H9 (cell line): ENCODE results near the gene C20orf144. TPM values are rescaled to one million over a fixed set of nuclear protein-coding genes. Genes with fewer than 3 reads are reported as not detected.

Experiments used
- DNase-seq: peaks from one replicate; pipeline ENCODE4 v3.0.0-alpha.2; 2017
- H2AFZ ChIP-seq: one replicate; pipeline ENCODE4 v1.6.1; 2013; ENCODE audit warnings: mild to moderate bottlenecking, low read length, control low read depth, moderate library complexity
- H2AK5ac ChIP-seq: 2 replicates; pipeline ENCODE4 v1.6.1; 2013; ENCODE audit warnings: low read length, control low read depth, mixed read lengths; ENCODE audit not compliant: insufficient read length
- H2BK120ac ChIP-seq: one replicate; pipeline ENCODE4 v1.6.1; 2013; ENCODE audit warnings: low read depth, mild to moderate bottlenecking, low read length, control low read depth, inconsistent platforms; ENCODE audit not compliant: poor library complexity, severe bottlenecking
- H2BK12ac ChIP-seq: 2 replicates; pipeline ENCODE4 v1.6.1; 2013; ENCODE audit warnings: low read length, control low read depth, mixed read lengths, low read depth; ENCODE audit not compliant: insufficient read length
- H2BK15ac ChIP-seq: 2 replicates; pipeline ENCODE4 v1.6.1; 2013; ENCODE audit warnings: low read depth, low read length, control low read depth
- H2BK20ac ChIP-seq: one replicate; pipeline ENCODE4 v1.6.1; 2013; ENCODE audit warnings: low read depth, mild to moderate bottlenecking, low read length, control low read depth, inconsistent platforms; ENCODE audit not compliant: poor library complexity, severe bottlenecking
- H2BK5ac ChIP-seq: 2 replicates; pipeline ENCODE4 v1.6.1; 2013; ENCODE audit warnings: low read length, control low read depth, mixed read lengths; ENCODE audit not compliant: insufficient read length
- H3K14ac ChIP-seq: 2 replicates; pipeline ENCODE4 v1.6.1; 2013; ENCODE audit warnings: low read length, control low read depth; ENCODE audit not compliant: insufficient read depth
- H3K18ac ChIP-seq: 2 replicates; pipeline ENCODE4 v1.6.1; 2013; ENCODE audit warnings: low read depth, mild to moderate bottlenecking, mixed read lengths, low read length, control low read depth; ENCODE audit not compliant: insufficient read length
- H3K23ac ChIP-seq: 2 replicates; pipeline ENCODE4 v1.6.1; 2013; ENCODE audit warnings: low read length, control low read depth, mixed read lengths, low read depth; ENCODE audit not compliant: insufficient read length
- H3K23me2 ChIP-seq: 2 replicates; pipeline ENCODE4 v1.6.1; 2013; ENCODE audit warnings: low read depth, mild to moderate bottlenecking, mixed read lengths, low read length, control low read depth; ENCODE audit not compliant: insufficient read length, poor library complexity, severe bottlenecking
- H3K27ac ChIP-seq: 2 replicates; pipeline ENCODE4 v1.5.1; 2013; ENCODE audit warnings: low read length, control low read depth, mixed read lengths, low read depth; ENCODE audit not compliant: insufficient read length
- H3K27me3 ChIP-seq: 2 replicates; pipeline ENCODE4 v1.6.1; 2013; ENCODE audit warnings: low read length, control low read depth, inconsistent platforms; ENCODE audit not compliant: insufficient read depth
- H3K4ac ChIP-seq: 2 replicates; pipeline ENCODE4 v1.6.1; 2013; ENCODE audit warnings: low read depth, mild to moderate bottlenecking, control low read depth, inconsistent platforms, low read length, moderate library complexity
- H3K4me1 ChIP-seq: 2 replicates; pipeline ENCODE4 v1.6.1; 2013; ENCODE audit warnings: low read length, control low read depth, inconsistent platforms; ENCODE audit not compliant: insufficient read depth
- H3K4me2 ChIP-seq: 2 replicates; pipeline ENCODE4 v1.6.1; 2013; ENCODE audit warnings: low read length, control low read depth, mixed read lengths; ENCODE audit not compliant: insufficient read length, insufficient read depth
- H3K56ac ChIP-seq: 2 replicates; pipeline ENCODE4 v1.6.1; 2013; ENCODE audit warnings: low read depth, mild to moderate bottlenecking, mixed read lengths, low read length, control low read depth; ENCODE audit not compliant: insufficient read length
- H3K79me1 ChIP-seq: 2 replicates; pipeline ENCODE4 v1.6.1; 2013; ENCODE audit warnings: low read depth, mild to moderate bottlenecking, moderate library complexity, low read length, control low read depth, inconsistent platforms; ENCODE audit not compliant: insufficient read depth, poor library complexity, severe bottlenecking
- H3K79me2 ChIP-seq: 2 replicates; pipeline ENCODE4 v1.6.1; 2013; ENCODE audit warnings: low read length, control low read depth, inconsistent platforms; ENCODE audit not compliant: insufficient read depth
- H3K9ac ChIP-seq: 2 replicates; pipeline ENCODE4 v1.6.1; 2013; ENCODE audit warnings: low read length, control low read depth, mixed read lengths; ENCODE audit not compliant: insufficient read length; ENCODE audit errors: extremely low read depth
- H3K9me3 ChIP-seq: one replicate; pipeline ENCODE4 v1.6.1; 2013; ENCODE audit warnings: low read depth, low read length, inconsistent platforms; ENCODE audit not compliant: control insufficient read depth
- H3T11ph ChIP-seq: one replicate; pipeline ENCODE4 v1.6.1; 2013; ENCODE audit warnings: mild to moderate bottlenecking, low read length, control low read depth, inconsistent platforms
- H4K20me1 ChIP-seq: one replicate; pipeline ENCODE4 v1.6.1; 2013; ENCODE audit not compliant: control insufficient read depth, insufficient read length, insufficient read depth
- H4K5ac ChIP-seq: 2 replicates; pipeline ENCODE4 v1.6.1; 2013; ENCODE audit warnings: low read depth, mild to moderate bottlenecking, mixed read lengths, low read length, control low read depth; ENCODE audit not compliant: insufficient read length
- H4K8ac ChIP-seq: replicated peaks from 2 replicates; pipeline ENCODE4 v1.6.1; 2013; ENCODE audit warnings: low read length, control low read depth, mixed read lengths, low read depth; ENCODE audit not compliant: insufficient read length
- H4K91ac ChIP-seq: 2 replicates; pipeline ENCODE4 v1.6.1; 2013; ENCODE audit warnings: low read depth, mild to moderate bottlenecking, moderate library complexity, mixed read lengths, low read length, control low read depth; ENCODE audit not compliant: insufficient read length
- H3K27ac Mint-ChIP-seq, 3 experiments: 2 replicates in 2 of 3; 3 replicates in 1 of 3; pipeline ENCODE4 v1.8.0; 2020 to 2021; ENCODE audit warnings: mixed read lengths in 3 of 3, mild to moderate bottlenecking in 1 of 3, moderate library complexity in 1 of 3
- H3K27me3 Mint-ChIP-seq: 2 replicates; pipeline ENCODE4 v1.8.0; 2021; ENCODE audit warnings: low read depth, mild to moderate bottlenecking, moderate library complexity, mixed read lengths
- H3K36me3 Mint-ChIP-seq, 3 experiments: 2 replicates in 2 of 3; 3 replicates in 1 of 3; pipeline ENCODE4 v1.8.0; 2020 to 2021; ENCODE audit warnings: low read depth in 3 of 3, mixed read lengths in 3 of 3; ENCODE audit not compliant: insufficient read depth in 1 of 3
- H3K4me1 Mint-ChIP-seq, 2 experiments: 2 replicates each; pipeline ENCODE4 v1.8.0; 2020; ENCODE audit warnings: mixed read lengths in 2 of 2
- H3K4me3 Mint-ChIP-seq, 2 experiments: 2 replicates in 1 of 2; 3 replicates in 1 of 2; pipeline ENCODE4 v1.8.0; 2020 to 2021; ENCODE audit warnings: mild to moderate bottlenecking in 2 of 2, mixed read lengths in 2 of 2, moderate library complexity in 1 of 2
- H3K9me3 Mint-ChIP-seq, 2 experiments: 2 replicates in 1 of 2; 3 replicates in 1 of 2; pipeline ENCODE4 v1.8.0; 2020; ENCODE audit warnings: mild to moderate bottlenecking in 2 of 2, mixed read lengths in 2 of 2, moderate library complexity in 1 of 2
- WGBS: extraction: QIAGEN DNeasy Blood & Tissue Kit; methylation state at CpG from one replicate; pipeline ENCODE4 v1.1.7; 2013; ENCODE audit warnings: missing lambda C conversion rate, low lambda C conversion rate, mixed read lengths; ENCODE audit not compliant: insufficient read length; ENCODE audit errors: extremely low coverage; 5-methylcytosine and 5-hydroxymethylcytosine counted together
- total RNA-seq: library from RNA; stranded (reverse); gene quantifications from 2 replicates; pipeline ENCODE4 v1.2.1, GENCODE V29; 2021
- TF ChIP-seq, protein P1 (sequence below): fragments of 200-600 bp; sonication (generic); conservative IDR thresholded peaks from 3 replicates; pipeline ENCODE4 v1.8.0; 2021; ENCODE audit warnings: antibody characterized with exemption, mild to moderate bottlenecking

Gene C20orf144
- total RNA-seq, 1 experiment from 2014 or later: 0.26 TPM

DNA sequence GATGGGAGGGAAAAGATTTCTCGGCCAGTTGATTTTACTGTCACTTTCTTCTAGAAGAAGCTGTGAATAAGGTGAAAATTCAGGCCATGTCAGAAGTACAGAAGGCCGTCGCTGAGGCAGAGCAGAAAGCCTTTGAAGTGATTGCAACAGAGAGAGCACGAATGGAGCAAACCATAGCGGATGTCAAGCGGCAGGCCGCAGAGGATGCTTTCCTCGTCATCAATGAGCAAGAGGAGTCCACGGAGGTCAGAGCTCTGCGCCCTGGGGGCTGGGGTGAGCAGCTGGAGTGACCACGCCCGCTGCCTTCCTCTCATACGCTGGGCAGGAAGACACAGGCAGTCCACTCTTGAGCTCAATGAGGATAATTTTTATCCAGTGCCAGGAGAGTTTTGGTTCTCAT, 21.8 kb upstream of the C20orf144 start:
- no peak overlapping the region for H2BK5ac ChIP-seq
- no peak overlapping the region for H2AK5ac ChIP-seq
- Mint-ChIP-seq H3K4me3 (no peak overlapping the region), H3K27me3 (no peaks in the 10 kb centered on the region), H3K4me1 (no peaks in the 10 kb centered on the region), H3K36me3 (peaks cover 9 to 75% (median 55%) of the 10 kb centered on the region in 3 experiments; a peak in 6 of 7 replicates), H3K27ac (no peak overlapping the region), H3K9me3 (no peaks in the 10 kb centered on the region)
- no peaks in the 10 kb centered on the region for H3K79me2 ChIP-seq
- H4K91ac ChIP-seq: no peak overlapping the region
- no peak overlapping the region for H3K23ac ChIP-seq
- no CpG with 5 or more reads among the region's 13 CpGs for WGBS
- H4K20me1 ChIP-seq: no peaks in the 10 kb centered on the region
- H4K8ac ChIP-seq: no peak overlapping the region
- no peak overlapping the region for H3K9ac ChIP-seq
- H3K4me1 ChIP-seq: no peaks in the 10 kb centered on the region
- no peaks in the 10 kb centered on the region for H3K9me3 ChIP-seq
- no peak overlapping the region for H3K4ac ChIP-seq
- H3K27me3 ChIP-seq: no peaks in the 10 kb centered on the region
- no peak overlapping the region for H2BK15ac ChIP-seq
- no peak overlapping the region for H2AFZ ChIP-seq
- H3T11ph ChIP-seq: no peak overlapping the region
- no peak overlapping the region for H2BK12ac ChIP-seq
- no peak for DNase-seq
- no peak overlapping the region for H3K14ac ChIP-seq
- H3K23me2 ChIP-seq: no peaks in the 10 kb centered on the region
- no peak overlapping the region for H3K18ac ChIP-seq
- H3K56ac ChIP-seq: no peak overlapping the region
- H2BK20ac ChIP-seq: no peak overlapping the region
- no peak overlapping the region for H3K27ac ChIP-seq
- H3K4me2 ChIP-seq: no peak overlapping the region
- H4K5ac ChIP-seq: no peak overlapping the region
- H2BK120ac ChIP-seq: no peak overlapping the region
- no peaks in the 10 kb centered on the region for H3K79me1 ChIP-seq
- TF ChIP-seq, protein P1, sequence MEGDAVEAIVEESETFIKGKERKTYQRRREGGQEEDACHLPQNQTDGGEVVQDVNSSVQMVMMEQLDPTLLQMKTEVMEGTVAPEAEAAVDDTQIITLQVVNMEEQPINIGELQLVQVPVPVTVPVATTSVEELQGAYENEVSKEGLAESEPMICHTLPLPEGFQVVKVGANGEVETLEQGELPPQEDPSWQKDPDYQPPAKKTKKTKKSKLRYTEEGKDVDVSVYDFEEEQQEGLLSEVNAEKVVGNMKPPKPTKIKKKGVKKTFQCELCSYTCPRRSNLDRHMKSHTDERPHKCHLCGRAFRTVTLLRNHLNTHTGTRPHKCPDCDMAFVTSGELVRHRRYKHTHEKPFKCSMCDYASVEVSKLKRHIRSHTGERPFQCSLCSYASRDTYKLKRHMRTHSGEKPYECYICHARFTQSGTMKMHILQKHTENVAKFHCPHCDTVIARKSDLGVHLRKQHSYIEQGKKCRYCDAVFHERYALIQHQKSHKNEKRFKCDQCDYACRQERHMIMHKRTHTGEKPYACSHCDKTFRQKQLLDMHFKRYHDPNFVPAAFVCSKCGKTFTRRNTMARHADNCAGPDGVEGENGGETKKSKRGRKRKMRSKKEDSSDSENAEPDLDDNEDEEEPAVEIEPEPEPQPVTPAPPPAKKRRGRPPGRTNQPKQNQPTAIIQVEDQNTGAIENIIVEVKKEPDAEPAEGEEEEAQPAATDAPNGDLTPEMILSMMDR: no peak
